Neutrophil (primary cell): Measurements from ENCODE around the gene TBX4.

Experiments
- H3K27ac ChIP-seq: fragments of 200-600 bp; sonication (generic); 2 replicates; pipeline ENCODE4 v1.5.1; 2016; ENCODE audit warnings: mild to moderate bottlenecking, moderate library complexity
- H3K27me3 ChIP-seq: fragments of 200-600 bp; sonication (generic); 2 replicates; pipeline ENCODE4 v1.6.0; 2016; ENCODE audit warnings: mild to moderate bottlenecking
- H3K36me3 ChIP-seq: fragments of 200-600 bp; sonication (generic); 2 replicates; pipeline ENCODE4 v1.5.1; 2017
- H3K4me1 ChIP-seq, 2 experiments: fragments of 200-600 bp in 1 of 2; sonication (generic) in 1 of 2; 1 replicate in 1 of 2; 2 replicates in 1 of 2; pipeline versions ENCODE4 v1.5.1 to v1.6.1; 2013 to 2016; ENCODE audit warnings: low read depth in 1 of 2, low read length in 1 of 2, mild to moderate bottlenecking in 1 of 2, moderate library complexity in 1 of 2; ENCODE audit not compliant: control insufficient read depth in 1 of 2, insufficient read depth in 1 of 2
- H3K4me3 ChIP-seq, 2 experiments: fragments of 200-600 bp in 1 of 2; sonication (generic) in 1 of 2; 1 replicate in 1 of 2; 2 replicates in 1 of 2; pipeline ENCODE4 v1.5.1; 2013 to 2016; ENCODE audit warnings: low read depth in 1 of 2, low read length in 1 of 2, mild to moderate bottlenecking in 1 of 2, moderate library complexity in 1 of 2
- H3K9me3 ChIP-seq: fragments of 200-600 bp; sonication (generic); 2 replicates; pipeline ENCODE4 v1.5.1; 2016
- CTCF ChIP-seq: fragments of 200-600 bp; sonication (generic); IDR thresholded peaks from 2 replicates; pipeline ENCODE4 v1.5.1; 2016; ENCODE audit warnings: antibody characterized with exemption

Gene TBX4

GRCh38 chr17:61408151-61409041, 43.8 kb upstream of the TBX4 start:
- H3K4me3 ChIP-seq, result peak overlapping the region in 1 of 2 experiments; percentile 58
- H3K36me3 ChIP-seq, result no peaks in the 10 kb centered on the region
- no peak for TF ChIP-seq CTCF
- H3K4me1 ChIP-seq, result peaks cover 53 to 68% of the 10 kb centered on the region in 2 experiments
- H3K9me3 ChIP-seq, result no peaks in the 10 kb centered on the region
- peaks cover 100% of the 10 kb centered on the region for H3K27me3 ChIP-seq
- no peak overlapping the region for H3K27ac ChIP-seq

GRCh38 chr17:61409301-61410112, 42.7 kb upstream of the TBX4 start:
- Histone ChIP-seq H3K27me3 (peaks cover 100% of the 10 kb centered on the region), H3K4me1 (peaks cover 42 to 58% of the 10 kb centered on the region in 2 experiments), H3K4me3 (peak overlapping the region; percentile 37 to 58), H3K27ac (no peak overlapping the region), H3K36me3 (no peaks in the 10 kb centered on the region), H3K9me3 (no peaks in the 10 kb centered on the region)
- TF ChIP-seq CTCF, result no peak

GRCh38 chr17:61410141-61411010, 41.8 kb upstream of the TBX4 start:
- Histone ChIP-seq H3K27me3 (peaks cover 100% of the 10 kb centered on the region), H3K27ac (no peak overlapping the region), H3K4me3 (peak overlapping the region; percentile 29 to 69), H3K36me3 (no peaks in the 10 kb centered on the region), H3K4me1 (peaks cover 42 to 51% of the 10 kb centered on the region in 2 experiments), H3K9me3 (no peaks in the 10 kb centered on the region)
- peak; percentile 19 for TF ChIP-seq CTCF

- Histone ChIP-seq H3K36me3 (no peaks in the 10 kb centered on the region), H3K27ac (no peak overlapping the region), H3K27me3 (peaks cover 100% of the 10 kb centered on the region), H3K9me3 (no peaks in the 10 kb centered on the region), H3K4me1 (peaks cover 42 to 48% of the 10 kb centered on the region in 2 experiments), H3K4me3 (peak overlapping the region; percentile 57 to 69)
- peak; percentile 1 for TF ChIP-seq CTCF
These were observed 41.3 kb upstream of the TBX4 start for GRCh38 chr17:61411011-61411260.
